ENCODE results near the gene ADGRB3.
"Not testable (repeated sequence)": the region's sequence is repeated elsewhere in the genome, so short reads cannot be mapped to it uniquely, and the experiment has no call there.

Gene ADGRB3

DNA sequence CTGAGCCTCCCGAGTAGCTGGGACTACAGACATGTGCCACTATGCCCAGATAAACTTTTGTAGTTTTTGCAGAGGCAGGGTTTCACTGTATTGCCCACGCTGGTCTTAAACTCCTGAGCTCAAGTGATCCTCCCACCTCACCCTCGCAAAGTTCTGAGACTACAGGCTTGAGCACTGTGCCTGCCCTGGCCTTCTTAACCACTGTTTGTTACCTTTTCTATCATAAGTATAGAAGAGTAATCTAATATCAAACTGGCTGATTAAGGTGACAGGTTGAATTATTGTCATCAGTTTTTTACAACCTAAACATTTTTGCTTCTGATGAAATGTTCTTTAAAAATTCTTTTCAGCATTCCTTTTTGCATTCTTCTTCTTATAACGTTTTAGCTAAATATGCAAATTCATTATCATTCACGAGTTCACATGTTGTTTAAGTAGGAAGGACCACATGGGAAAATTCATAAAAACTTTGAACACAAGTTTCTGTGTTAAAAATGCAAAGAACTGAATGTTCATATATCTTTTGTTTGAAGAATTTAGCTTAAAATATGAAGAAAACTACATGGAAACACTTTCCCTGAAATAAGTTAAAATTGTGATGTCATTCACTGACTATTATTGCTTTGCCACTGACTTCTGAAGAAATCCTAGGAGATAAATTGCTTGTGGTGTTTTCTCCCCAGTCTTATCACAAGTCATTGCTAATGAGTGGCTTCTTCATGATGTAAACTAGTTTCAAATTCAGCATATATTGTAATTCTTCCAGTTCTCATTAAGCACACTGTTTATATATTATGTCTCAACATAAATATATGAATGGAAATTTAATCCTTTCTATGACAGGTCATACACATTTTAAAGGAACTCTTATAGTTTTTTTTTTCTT lies 106.7 kb downstream of the ADGRB3 start:
- DNase-seq = no peak

DNA sequence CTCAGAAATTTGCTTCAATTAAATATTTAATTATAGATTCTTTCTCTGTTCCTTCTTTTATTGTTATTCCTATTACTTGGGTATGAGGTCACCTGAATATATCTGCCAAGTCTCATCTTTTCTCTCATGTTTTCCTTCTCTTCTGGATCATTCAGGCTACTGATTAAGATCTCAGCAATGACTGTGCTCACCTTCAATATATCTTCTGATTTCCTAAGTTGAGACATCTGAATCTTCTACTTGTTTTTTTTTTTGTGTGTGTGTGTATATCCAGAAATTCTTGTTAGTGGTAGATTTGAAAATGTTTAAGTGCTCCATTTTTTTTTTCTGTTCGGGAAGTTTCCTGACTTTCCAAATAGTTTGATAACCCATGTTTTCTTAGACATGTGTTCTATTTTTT lies 108.0 kb downstream of the ADGRB3 start:
- no peak for DNase-seq

DNA sequence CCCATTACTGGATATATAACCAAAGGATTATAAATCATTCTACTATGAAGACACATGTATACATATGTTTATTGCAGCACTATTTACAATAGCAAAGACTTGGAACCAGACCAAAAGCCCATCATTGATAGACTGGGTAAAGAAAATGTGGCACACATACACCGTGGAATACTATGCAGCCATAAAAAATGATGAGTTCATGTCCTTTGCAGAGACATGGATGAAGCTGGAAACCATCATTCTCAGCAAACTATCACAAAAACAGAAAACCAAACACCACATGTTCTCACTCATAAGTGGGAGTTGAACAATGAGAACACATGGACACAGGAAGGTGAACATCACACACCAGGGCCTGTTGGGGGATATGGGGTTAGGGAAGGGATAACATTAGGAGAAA lies 109.3 kb downstream of the ADGRB3 start:
- DNase-seq = not testable (repeated sequence)

DNA sequence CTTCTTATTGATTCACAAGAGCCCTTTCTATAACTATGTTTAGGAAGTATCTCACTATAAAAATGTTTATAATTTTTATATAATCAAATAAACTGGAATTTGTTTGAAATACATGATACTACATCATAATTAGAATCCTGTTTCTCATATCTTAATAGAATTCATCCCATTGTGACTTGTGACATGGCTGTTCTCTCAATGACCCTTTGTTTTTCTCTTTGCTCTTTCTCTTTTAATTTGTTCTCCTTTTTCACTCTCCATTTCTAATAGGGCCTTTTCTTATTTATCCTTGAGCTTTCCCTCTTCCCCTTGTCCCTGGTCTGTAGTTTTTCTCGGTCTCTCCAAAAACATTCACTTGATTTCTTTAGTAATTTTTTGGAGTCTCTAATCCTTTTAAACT lies 111.3 kb downstream of the ADGRB3 start:
- no peak for DNase-seq

DNA sequence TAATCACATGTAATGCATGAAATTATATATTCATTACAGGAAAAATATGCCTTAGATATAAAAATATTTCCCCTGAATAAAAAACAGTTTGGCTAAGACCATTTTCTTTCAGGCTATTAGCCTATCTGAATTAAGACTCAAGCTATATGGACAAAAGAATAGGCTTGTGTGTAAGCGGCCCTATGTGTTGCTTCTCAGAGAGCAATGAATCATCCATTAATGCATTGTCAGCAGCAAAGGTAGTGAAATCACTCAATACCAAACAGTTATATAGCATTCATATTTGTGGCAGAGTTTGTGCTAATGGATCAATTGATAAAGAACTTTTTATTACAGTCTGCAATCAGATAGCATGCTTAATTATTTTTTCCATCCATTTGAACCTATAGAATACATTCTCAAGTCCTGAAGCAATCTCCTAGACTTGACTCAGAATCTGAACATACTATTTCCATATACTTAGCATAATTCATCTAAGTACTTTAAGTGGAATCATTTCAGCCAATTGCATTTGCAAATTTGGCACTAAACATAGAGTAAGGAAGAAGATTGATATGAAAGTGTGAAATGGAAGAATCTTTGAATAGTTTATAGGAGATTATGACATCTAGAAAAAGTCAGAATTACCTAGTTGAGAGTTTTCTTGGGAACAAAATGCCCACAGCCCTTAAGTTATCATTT lies 112.2 kb downstream of the ADGRB3 start:
- DNase-seq = no peak

DNA sequence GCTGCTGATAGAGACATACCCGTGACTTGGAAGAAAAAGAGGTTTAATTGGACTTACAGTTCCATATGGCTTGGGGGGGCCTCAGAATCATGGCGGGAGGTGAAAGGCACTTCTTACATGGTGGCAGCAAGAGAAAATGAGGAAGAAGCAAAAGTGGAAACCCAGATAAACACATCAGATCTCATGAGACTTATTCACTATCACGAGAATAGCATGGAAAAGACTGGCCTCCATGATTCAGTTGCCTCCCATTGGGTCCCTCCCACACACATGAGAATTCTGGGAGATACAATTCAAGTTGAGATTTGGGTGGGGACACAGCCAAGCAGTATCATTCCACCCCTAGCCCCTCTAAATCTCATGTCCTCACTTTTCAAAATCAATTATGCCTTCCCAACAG lies 112.8 kb downstream of the ADGRB3 start:
- not testable (repeated sequence) for DNase-seq

DNA sequence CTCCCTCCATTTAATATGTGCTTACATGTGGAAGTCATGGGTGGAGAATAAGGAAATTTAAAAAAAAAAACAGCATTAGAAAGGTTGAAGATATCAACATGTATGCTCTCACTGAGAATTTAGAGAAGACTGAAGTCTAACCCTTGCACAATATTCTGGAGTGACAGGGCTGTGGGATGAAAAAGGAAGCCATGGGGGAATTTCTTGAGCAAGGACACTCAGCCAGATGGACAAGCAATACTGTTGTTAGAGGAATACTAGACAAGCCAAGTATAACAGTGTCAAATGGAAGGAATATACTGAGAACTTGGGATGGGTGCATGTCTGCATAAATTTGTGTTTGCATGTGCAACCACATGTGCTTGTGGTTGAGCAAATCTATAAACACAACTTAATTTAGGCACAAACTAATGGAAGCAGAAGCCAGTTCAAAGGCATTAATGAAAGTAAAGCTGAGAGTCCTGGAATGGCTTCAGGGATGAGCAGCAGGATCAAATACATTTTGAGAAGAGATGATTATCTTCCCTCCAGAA lies 119.7 kb downstream of the ADGRB3 start:
- DNase-seq = no peak

DNA sequence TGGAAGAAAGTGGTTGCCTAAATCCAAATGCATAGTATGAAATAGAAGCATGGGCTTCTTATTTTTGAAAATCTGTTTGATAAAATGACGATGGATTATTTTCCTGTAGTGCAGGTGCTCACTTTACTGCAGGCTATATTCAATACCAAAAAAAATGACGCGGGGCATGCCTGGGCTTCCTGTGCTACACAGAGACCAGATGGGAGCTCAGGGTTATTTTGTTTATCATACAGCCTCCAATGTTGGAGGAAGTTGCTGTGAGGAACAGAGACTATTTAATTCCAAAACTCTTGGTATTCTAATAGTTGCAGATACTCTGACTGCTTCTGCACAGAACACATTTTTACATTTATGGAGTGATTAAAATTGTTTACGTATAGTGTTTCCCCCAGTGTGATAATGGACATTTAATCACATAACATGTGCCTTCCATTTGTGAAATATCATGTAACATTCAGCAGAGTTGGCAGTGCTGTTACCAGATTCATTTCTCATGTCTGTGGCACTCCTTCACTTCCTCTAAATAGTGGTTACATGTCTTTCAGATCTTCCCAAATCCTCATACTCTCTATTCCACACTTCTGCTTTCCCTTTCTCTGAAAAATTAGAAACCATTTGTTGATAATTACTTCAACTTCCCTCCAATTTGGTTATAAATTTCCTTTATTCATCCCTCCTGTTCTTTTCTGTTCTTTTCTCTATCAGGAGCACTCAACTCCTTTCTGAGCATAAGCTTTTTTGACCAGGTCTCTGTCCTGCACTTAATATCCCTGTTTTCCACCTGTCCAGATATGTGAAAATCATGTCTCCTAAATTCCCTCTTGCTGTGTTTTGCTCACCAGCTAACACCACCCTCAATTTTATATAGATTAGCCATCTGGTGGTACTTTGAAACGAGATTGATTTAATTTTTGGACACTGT lies 121.6 kb downstream of the ADGRB3 start:
- no peak for DNase-seq

DNA sequence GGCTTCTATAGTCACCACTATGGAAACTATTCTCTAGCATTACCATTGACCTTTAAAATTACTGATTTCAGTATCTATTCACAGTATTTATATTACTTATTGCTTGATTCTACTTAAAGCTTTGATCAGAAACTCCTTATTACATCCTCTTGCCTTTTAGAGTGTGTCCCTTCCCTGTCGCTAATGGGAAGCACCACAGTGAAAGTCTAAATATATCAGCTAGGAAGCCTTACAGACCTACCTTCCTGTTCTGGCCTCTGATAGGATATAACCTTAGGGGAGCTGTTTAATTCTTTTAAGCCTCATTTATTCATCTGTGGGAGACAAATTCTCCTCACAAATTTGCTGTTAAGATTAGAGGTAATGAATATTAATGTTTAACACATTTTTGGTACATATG lies 122.7 kb downstream of the ADGRB3 start:
- no peak for DNase-seq

DNA sequence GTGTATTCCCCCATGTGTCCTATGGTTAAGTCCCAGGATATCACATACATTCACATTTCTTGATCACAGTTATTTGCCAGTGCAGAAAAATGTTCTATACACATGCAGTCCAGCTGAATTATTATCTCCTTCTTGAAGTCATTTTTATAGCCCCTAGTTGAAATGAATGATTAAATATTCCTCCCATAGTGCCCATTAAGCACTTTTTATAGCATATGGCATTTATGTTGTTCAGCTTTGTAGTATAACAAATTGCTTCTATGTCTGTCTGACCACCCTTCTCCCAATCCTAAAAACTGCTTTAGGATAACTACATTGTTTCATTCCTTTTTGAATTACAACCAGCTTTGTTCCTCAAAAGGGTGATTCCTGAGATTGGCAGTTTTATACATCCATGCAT lies 123.5 kb downstream of the ADGRB3 start:
- no peak for DNase-seq

DNA sequence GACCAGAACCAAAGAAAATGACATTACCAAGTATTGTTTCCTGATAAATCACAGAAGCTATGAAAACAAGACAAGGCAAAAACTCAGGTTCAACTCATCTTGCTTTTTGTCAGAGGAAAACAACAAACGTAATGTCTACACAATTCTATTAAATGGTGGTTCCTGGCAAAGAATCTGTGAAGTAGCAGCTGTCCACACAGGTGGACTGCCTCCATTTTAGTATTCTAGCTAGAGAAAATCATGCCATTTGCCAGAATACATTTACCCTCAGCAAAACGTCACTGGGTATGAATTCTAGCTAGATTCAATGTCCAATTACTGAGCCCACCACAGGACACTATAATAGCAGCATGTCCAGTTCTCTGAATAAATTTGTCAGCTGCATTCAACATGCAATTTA lies 125.4 kb downstream of the ADGRB3 start:
- DNase-seq = no peak

DNA sequence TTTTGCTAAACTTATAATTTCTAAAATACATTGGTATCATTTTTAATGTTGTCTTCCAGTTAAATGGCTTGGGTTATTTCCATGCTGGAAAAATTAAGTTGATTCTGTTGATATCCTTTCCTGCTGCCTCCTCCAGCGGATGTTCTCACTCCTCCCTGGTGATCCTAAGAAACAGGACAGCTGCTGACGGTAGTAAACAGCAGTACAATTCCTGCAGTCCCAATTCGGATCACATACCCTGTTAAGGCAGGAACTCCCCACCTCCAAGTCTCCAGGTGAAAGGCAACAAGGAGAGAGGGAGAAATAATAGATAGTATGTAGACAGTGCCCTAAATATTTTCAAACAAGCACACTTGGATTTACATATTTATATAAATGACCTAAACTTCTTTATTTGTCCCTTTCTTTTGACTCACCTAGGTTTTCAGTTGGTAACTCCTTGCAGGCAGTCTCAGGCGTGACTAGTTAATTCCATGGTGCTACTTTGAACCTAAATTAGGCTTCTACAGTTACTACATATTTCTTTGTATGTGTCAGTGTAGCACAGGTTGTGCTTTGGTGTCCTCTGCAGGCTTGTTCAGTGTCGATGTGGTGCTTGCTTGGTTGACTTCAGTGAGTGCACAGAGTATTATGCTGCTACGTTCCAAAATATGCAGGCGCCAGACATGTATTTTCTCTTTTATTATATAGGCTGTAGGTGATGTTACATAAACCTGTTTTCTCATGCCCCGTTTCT lies 126.0 kb downstream of the ADGRB3 start:
- no peak for DNase-seq

DNA sequence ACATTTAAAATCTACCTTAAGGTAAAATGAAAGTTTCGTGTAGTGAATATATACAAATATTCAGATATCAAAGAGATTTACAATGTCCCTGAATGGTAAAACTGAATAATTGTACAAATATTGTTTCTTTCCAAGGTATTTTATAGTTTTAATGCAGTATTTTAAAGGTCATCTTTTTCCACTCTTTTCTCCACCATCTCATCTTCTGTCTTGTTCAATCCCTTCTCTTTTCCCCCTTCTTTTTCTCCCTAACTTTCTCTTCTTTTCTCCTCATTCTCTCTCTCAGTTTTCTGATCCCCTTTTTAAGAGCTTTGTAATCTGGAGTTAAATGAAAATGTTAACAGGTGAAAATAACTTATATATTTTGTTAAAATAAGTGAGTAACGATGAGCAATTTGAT lies 126.9 kb downstream of the ADGRB3 start:
- DNase-seq = no peak

DNA sequence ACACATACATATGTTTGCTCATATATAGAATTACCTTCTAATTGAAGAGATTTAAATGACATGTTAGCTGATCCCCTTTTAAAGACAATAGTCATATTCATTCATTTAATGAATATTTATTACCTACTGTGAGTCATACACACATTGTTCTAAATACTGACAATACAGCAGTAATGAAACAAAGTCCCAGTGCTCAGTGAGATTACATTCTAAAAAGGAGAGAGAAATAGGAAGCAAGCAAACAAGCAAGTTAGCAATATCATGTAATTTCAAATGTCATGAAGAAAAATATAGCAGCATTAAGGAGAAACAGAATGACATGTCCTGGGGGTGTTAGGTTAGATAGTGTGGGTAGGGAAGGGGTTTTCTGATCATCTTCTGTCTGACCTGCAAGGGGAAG lies 136.3 kb downstream of the ADGRB3 start:
- DNase-seq = no peak

DNA sequence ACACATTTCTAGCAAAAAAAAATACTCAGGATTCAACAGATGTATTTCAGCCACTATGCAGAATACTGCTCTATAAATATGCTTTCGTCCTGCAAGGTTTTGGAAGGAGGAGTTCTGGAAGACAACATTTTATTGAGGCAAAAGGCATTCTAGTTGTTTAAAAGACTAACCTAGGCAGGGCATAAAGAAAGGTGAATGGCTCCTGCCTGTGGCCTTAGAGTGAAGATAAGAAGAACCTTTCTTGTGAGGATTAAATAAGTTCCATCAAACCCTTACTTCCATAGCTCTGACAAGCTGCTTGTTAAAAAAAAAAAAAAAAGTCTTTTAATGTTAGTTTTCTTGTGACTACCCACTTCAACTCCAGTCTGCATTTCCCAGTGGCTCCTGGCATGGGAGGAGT lies 139.8 kb downstream of the ADGRB3 start:
- DNase-seq = no peak

DNA sequence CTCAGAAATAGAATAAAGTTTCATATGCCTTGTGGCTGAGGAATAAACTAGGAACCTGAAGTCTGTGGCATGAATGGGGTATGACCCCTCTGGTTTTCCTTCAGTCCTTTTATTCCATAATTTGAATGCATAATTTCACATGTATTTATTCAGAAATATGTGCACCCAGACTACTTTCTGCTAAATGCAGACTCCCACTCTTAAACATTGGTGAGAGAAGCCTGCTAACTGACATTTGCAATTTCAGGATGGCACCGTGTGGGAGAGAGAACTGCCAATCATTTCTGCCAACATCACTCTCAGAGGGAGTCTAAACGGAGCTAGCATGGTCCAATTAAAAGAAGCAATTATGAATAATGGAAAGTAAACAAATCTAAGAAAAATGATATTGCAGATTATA lies 141.3 kb downstream of the ADGRB3 start:
- no peak for DNase-seq

DNA sequence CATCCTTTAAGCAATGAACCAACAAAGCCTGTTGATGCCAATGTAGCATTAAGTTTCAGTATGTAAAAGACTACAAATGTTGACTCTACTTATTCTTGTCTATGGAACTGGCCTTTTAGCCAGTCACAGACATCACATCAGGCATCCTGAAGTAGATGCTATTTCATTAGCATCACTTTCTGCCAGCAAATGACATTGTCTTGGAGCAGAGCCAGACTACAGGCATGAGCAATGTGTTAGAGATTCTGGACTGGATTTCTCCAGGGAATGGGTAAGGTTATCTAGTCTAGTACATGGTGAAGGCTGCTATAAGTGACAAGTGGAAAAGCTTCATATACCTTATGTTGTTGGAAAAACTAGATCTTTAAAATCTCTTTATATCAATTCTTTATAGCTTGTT lies 142.9 kb downstream of the ADGRB3 start:
- DNase-seq = no peak

DNA sequence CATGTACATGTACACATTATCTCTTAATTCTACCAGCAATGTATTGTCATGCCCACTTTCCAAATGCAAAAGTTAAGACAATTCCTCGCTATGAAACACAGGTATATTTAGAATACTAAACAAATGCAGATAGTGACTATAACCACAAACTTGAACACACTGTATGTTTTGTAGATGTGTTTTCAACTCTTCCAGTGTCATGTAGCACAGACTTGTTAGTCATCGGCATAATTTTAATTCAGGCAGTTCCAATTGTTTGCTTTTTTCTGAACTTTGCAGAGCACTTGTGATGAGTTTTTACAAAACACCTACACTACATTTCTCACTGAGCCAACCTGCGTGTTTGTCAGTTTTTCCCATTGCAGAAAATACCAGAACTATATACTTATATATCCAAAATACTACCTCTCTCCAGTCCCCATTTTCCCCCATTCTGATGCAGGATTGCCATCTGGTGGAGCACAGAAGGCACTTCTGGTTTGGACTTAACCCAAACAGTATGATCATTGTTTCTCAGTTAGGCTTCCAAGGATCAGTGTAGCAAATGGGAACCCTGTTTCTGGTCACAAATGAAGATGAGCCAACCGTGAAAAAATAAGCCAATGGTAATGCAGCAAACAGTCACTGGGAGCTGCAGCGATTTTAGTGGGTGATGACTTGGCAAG lies 143.4 kb downstream of the ADGRB3 start:
- DNase-seq = no peak

DNA sequence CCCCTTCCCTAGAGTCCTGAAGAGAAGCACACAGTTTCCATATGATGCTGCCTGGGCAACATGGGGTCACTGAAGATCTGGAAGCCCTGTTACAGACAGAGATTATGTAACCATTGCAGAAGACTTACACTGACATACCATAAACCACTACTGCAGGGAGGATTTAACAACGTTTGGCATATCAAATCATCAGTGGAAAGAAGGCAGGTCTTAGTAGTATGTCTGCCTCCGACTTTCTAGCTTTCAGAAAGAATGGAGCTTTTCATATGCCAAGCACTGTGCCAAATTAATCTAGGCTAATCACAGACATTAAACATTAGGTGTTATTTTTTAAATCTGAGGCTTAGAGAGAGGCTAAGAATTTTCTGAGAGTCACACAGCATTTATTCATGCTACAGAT lies 144.3 kb downstream of the ADGRB3 start:
- DNase-seq = no peak

DNA sequence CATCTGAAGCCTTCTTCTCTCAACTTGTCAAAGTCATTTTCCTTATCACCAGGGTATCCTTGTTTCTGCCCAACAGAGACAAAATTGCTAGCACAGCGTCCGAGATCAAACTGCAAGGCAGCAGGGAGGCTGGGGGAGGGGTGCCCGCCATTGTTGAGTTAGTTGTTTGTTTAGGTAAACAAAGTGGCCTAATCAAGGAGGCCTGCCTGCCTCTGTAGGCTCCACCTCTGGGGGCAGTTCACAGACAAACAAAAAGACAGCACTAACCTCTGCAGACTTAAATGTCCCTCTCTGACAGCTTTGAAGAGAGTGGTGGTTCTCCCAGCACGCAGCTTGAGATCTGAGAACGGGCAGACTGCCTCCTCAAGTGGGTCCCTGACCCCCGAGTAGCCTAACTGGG lies 155.0 kb downstream of the ADGRB3 start:
- not testable (repeated sequence) for DNase-seq

DNA sequence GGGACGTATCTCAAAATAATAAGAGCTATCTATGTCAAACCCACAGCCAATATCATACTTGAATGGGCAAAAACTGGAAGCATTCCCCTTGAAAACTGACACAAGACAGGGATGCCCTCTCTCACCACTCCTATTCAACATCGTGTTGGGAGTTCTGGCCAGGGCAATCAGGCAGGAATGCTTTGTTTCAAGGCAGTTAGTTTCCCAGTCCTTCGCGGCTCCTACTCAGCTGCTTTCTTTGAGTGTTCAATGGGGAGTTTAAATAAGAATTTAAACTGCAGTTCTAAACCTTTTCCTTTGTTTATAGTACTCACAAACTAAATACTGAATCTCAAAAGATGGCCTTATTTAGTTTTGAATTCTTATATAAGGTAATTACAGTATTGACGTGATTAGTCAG lies 179.9 kb downstream of the ADGRB3 start:
- not testable (repeated sequence) for DNase-seq

DNA sequence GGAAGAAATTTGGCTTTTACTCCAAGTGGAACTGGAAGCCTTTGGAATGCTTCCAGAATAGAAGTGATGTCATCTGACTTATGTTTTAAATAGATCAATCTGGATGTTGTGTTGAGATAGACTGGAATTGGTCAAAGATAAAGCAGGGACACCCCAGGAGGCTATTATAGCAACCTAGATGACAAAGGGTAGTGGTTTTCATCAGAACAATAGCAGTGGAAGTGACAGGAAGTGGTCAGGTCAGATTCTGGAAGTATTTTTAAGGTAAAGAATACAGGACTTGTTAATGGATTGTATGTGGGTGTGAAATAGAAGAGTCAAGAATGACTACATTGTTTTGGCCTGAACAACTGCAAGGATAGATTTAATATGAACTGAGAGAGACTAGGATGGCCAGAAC lies 191.4 kb downstream of the ADGRB3 start:
- no peak for DNase-seq

All from CD4-positive, alpha-beta T cell treated with Interferon alpha-2 for 1 hour (primary cell).